Measurements from ENCODE around the gene TENM4.

Gene TENM4

DNA sequence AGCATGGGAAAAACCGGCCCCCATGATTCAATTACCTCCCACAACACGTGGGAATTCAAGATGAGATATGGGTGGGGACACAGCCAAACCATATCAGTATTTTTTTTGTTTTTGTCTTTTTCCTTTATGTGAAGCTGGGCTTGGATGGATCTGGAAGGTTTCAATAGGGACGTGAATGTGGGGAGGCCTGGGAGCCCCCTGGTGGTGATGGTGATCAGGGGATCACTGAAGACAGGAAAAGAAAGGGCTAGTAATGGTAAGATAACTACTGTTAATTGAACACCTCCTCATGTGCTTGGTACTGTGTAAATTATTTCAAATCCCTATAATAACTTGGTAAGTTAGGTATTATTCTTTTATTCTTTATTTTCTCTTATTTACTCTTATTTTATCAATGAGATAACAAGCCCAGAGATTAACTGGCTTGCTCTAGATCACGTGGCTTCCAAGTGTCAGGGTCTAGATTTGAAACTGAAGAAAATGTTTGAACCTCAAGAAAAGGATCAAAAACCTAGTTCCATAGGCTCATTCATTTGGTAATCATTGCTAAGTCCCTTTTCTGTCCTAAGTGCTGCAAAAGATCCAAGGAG is 364.2 kb downstream of the TENM4 start:
- no peak for FAIRE-seq

DNA sequence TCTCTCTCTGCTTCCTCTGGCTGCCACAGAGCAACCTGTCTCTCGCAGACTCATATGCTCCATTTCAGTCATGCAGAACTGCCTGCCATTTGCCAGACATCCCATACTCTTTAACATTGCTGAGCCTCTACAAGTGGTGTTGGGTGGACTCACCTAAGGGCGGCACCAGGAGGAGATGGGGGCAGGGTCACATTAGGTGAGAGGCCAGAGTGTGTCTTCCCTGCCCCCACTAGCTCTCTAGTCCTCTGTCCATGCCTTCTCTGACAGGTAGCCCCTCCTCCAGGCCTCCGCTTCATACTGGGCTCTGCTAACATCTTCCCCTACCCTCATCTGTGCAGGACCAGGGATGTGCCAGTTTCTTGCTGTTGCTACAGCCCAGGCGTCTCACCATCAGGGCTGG is 366.3 kb downstream of the TENM4 start:
- no peak for FAIRE-seq

DNA sequence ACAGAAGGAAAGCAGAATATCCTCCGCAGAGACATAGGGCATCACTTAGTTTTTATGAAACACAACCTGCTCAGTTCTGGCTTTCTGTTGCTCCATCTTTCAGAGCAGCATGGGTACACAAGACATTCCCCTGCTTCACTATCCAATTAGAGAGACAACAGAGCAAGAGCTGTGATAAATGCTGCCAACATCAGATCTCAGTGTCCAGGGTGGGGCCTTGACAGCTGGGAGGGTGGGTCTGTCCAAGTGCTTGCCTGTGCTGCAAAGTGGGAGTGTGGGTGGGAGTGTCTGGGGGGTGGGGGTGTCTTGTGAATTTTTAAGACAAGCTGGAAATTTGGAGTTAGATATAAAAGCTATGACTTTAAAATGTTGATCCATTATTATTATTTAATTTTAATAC is 369.6 kb downstream of the TENM4 start:
- FAIRE-seq: no peak

DNA sequence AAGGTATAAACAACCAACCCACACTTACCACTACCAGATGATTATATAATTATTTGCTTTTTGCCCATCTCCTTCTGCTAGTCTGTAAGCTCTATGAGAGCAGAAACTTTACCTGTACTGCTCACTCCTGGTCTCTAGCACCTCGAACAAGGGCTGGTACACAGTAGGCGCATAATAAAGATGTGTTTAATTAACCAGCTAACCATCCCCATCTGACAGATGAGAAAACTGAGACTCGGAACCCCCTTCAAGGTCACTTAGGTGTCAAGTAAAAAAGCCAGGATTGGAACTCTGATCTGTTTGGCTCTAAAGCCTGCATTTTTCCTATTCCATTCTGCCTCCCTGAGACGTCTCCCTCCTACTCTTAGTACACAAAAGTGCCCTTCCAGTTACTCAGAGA is 370.3 kb downstream of the TENM4 start:
- FAIRE-seq: no peak

DNA sequence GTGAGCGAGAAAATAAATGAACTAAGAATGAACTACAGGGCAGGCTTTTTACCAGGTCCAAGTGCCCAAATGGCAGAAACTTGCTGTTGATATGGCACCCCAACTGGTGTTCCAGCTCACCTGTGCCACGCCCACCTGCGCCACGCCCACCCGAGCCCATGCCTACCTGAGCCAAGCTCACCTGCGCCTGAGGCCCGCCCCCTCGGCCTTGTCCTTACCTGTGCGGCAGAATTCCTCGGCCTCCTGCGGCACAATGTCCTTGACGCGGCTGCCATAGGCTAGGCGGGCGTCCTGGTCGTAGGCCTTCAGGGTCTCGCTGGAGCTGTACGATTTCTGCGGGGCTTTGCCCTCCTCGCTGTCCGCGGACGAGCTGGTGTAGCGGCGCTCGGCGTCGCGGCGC is 371.3 kb downstream of the TENM4 start:
- FAIRE-seq: no peak

DNA sequence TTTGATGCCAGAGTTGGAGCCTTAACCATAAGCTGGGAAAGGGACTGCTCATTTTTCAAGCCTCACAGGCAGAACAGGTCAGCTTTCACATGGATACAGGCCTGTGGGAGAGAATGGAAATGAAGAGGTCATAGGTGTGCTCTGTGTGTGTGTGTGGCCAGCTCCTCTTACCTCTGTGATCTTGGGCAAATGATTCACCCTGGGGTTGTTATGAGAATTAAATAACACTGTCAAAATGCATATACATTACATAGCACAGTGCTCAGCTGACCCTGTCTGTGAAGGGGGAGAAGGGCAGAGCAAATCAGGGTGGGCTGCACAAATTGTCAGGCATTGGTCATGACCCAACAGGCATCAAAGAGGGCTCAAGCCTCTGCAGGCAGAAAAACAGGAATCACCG is 372.5 kb downstream of the TENM4 start:
- no peak for FAIRE-seq

DNA sequence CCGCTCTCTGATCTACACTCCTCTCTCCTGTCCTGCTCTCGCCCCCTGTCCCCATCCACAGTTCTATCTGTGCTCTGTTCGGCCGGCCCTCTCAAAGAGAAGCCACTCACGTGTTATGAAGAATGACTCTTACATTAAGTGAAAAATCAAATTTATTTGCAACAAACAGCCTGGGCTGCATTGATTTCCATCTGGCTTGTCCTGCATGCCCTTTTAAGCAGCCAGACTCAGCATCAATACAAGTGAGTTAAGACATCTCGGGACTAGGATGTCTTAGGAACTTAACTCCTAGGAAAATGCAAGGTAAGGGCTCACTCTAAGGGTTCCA is 373.5 kb downstream of the TENM4 start:
- no peak for FAIRE-seq

DNA sequence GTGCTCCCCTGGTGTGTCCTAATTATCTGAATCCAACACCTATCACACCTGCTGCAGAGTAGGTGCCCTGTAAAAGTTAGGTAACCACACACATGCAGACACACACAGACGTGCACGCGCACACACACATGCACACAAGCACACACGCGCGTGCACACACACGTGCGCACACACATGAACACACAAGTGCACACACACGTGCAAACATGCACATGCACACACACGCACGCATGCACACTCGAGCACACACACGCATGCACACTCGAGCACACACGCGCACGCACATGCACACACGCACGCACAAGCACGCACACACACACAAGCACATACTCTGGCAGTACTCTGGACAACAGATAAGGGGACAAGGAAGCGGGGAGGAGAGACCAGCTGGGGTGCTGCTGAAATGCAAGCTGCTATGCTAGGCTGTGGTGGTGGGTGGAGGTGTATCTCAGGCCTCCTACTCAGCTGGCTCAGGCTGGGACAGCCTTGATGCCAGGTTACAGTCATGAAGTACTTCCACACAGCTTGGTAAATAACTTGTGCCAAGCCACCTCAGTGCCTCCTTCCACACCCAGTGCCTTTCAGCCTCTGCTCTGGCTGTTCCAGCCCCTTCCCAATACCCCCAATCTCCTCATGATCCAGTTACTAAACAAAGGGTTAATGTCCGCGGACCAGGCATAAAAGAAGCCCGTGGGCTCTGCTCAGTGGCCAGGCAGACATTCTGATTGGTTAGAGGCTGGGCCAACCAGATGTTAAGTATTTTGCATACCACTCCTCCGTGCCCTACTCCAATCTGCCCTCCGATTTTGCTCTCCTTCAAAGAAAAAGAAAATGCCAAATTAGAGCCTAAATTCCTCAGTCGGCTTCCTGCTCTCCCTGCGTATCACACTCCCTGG is 374.1 kb downstream of the TENM4 start:
- no peak for FAIRE-seq

DNA sequence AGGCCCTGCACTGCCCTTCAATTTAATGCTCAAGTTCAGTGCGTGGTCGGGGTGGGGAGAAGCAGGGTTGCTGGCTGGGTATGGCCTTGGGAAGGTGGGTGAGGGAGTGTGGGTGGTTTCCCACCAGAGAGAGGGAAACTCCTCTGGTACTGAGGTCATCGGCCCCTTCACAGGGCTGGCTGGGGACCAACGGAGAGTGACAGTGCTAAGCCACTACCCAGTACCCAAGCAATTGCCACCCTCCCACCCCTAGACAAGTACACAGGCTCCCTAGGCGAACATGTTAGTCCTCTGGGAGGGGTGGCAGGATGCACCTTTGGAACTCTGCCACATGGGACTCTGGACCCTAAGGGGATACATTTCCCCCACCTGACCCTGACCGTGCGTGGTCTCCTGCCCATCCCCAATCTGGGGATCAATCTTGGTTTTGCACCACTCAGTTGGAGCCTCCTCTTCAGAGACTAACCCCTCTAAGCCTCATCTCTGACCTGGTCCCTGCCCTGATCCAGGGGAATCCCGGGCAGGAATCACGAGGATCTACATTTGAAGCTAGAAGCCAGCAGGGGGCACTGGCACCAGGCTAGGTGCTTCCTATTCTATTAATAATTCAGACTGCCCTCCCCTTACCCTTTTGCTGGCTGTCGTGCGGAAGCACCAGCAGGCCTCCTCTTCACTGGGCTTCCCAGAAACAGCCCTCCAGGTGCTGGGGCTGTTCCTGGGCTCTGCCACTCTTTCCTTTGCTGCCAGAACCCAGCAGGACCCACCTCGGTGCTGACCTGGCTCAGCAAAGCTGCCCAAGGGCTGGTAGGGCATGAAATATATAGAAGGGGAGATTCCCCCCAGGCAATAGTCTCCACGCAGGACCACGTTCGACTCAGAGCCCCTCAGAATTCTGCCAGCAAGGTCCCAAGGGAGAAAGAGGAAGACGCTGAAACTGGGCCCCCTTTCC is 377.7 kb downstream of the TENM4 start:
- FAIRE-seq: no peak

DNA sequence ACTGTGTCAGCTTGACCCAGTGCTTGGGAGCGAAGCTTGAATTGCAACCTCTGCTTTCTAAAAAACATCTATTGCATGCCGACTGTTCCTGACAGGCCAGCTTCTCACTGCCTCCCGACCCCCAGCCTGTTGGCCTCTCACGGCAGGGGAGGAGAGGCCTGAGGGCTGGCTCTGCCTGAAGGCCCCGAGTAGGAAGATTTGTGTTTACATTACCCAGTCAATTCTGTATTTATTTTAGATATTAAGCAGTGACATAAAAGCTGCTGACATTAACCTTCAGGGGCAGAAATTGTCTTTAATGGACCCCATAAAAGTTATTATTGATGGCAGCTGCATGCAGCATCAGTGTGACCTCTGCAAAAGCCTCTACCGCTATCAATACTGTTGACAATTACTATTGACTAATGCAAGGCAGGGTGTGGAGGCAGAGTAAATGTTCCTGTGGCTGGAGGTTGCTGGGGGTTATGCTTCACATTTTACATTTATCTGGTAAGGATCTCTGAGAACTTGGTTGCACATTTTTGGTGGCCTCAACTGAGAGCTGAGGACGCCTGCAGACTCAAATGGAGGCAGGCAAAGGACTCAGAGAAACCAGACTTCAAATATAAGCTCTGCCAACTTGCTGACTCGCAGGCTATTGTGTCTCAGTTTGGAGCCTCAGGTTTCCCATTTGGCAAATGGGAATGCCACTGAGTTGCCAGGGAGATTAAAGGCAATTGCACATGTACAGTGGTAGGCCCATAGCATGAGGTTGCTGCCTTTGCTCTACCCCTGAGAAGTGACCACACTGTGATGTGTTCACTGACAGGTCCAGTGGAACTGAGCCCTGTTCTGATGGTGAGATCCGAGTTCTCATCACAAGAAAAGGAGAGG is 380.5 kb downstream of the TENM4 start:
- no peak for FAIRE-seq

DNA sequence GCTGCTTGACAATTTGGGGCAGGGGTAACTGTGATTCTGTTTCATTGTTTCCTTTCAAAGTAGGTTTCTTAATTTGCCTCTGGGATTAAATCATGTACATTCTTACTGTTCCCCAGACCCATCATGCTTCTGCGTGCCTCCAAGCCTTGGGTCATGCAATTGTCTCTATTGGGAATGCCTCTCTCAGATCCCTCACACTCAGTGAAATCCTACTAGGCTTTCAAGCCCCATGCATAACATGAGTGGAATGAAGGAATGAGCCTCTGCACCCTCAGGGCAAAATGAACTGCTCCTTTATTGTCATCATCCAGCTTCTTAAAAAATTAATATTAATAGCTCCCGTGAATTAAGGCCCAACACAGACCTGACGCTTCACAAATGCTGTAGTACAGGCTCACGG is 381.7 kb downstream of the TENM4 start:
- no peak for FAIRE-seq

DNA sequence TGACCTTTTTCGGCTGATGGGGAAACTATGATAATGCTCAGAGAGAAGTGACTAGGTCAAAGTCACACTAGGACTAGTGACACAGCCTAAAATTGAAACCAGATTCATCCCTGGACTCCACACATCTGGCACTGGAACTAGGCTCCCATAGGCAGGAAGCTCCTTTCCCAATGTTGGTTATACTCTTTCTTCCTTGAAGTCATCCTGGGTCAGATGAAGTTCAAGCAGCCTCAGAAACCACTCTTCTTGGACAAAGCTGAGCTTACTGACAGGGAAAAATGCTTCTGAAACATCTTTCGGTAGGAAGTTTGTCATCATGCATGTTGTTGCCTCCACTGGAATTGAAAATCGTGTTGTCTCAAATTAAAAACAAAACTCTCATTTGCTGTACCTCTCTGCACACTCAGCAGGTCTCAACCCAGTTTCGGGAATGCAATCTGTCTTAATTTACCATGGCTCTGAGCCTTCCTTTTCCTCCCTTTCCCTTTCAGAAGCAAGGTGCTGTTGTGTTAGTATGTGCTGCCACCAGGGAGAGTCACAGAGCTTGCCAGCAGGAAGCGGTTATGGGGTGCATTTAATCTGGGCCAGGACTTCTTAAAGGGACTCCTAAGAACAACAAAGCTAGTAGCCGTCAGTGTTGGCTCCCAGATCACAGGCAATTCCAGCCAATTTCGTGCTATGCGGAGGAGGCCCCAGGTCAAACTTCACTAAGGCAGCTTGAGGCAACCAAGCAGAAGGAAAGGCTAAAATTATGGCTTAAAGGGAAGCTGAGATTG is 384.8 kb downstream of the TENM4 start:
- no peak for FAIRE-seq

DNA sequence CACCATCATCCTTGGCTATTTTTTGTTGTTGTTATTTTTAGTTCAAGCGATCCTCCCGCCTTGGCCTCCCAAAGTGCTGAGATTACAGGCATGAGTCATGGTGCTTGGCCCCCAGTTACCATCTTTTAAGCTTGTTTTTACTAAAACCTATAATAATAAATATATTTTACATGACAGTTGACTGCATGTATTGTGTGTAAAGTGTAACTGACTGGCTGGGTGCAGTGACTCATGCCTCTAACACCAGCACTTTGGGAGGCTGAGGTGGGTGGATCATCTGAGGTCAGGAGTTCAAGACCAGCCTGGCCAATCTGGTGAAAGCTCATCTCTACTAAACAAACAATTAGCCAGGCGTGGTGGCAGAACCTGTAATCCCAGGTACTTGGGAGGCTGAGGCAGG is 386.2 kb downstream of the TENM4 start:
- no peak for FAIRE-seq

DNA sequence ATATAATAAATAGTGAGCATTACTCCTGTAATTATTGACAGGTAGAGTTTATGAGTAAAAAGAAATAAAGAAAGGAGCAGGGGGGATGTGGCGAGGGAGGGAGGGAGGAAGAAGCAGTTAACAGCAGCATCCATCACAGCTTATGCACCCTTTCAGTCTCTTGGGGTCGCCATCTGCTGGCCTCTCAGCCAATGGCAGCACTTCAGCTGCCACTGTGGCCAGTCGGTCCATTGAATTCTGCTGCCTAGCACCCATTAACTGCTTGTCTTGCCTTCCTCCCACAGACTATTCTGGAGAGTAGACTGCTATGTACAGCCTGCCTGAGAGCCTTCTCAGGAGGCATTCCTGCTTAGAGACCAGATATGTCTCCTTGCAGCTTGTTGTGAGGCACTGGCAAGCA is 388.3 kb downstream of the TENM4 start:
- FAIRE-seq: peak; percentile 61

DNA sequence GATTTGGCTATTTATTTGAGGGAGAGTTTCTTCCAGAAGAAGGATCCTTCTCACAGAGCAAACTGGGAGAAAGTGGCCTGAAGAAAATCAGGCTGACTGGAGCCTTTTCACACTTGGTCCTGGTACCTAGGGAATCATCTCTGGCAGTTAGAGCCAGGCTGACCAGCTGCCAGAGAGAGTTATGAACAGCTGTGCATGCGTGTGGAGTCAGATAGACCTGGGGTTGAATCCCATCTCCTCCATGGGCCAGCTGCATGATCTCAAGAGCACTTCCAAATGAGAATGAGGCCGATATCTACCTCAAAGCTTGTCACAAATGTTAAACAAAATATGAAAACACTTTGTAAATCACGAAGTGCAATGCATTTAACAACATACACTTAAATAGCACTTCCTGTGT is 390.0 kb downstream of the TENM4 start:
- no peak for FAIRE-seq

DNA sequence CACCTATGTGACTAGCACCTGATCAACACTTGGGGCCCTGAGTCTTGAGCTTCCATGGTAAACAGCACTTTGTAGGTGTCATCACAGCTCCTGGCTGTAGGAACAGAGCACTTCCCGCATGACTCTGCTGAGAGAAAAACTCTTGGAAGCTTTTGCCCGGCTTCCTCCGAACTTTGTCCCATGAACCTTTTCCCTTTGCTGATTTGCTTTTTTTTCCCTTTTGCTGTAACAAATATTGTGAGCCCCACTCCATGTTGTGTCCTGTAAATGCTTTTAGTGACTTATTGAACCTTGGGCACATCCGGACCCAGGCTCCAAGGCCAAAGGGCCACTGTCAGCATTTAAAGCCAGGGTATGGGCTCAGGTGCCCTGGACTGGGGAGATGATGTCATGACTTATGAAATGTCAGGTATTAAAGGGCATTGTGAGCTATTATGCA is 391.1 kb downstream of the TENM4 start:
- no peak for FAIRE-seq

DNA sequence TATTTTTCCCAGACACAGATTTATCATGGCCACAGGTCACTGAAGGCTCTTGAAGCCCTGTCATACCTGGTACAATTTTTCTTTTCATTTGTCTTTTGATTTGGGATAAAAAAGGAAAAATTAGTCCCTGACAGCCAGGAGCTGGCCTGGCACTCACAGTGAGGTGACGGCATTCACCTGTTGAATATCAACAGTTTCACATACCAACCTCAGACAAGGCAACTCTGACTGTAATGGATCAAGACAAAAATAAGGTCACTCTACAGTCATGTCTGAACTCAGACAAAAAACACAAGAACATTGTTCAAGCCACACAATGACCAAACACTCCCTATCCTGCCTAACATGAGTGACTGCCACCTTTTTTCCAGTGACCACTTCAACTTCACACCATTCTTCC is 392.9 kb downstream of the TENM4 start:
- FAIRE-seq: no peak

DNA sequence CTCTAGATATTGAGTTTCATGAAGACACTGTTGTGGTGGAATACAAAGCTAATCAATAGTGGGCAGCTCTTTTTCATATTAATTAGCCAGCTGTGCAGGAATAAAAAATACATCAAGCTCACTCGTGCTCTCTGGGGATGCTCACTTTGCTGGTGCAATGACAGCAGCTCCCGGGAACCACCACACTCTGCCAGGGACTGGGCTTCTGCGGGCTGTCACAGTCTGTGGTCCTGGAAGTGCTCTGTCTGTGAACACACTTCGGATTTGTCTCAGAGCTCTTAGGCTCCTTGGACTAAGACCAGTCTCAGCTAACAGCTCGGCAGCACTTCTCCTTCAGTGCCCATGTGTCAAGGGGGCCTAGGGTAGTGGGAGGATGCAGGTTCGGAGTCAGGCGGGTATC is 393.5 kb downstream of the TENM4 start:
- no peak for FAIRE-seq

DNA sequence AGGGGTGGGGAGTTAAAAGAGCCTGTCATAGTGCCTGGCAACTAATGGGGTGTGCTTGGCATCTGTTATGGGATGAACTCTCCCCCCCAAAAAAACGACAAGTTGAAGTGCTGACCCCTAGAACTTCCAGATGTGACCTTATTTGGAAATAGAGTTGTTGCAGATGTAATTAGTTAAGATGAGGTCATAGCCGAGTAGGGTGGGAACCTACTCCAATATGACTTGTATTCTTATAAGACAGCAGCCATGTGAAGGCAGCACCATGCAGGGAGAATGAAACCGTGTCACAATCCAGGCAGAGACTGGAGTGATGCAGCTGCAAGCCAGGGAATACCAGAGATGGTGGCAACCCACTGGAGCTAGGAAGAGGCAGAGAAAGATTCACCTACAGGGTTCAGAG is 394.5 kb downstream of the TENM4 start:
- no peak for FAIRE-seq

DNA sequence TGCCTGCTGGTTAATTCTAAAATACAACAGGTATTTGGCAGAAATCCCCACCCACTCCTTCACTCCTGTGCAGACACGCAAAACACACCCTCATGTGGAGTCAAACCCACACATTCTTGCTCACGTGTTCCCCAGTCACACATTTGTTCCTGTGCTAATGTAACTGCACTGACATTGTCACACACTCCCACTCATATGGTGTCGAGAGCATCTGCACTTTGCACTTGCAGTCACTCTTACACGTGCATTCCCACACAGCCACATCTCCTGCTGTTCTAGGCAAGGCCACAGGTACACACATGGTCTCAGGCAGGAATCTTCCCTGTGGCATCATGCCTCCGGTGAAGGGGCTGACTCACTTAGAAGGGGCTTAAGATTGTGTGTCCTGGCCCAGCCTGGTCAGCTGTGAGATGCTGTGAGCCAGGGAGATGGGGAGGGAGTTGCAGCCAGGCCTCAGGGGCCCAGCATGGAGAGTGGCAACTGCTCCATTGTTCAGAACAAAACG is 395.0 kb downstream of the TENM4 start:
- FAIRE-seq: no peak

DNA sequence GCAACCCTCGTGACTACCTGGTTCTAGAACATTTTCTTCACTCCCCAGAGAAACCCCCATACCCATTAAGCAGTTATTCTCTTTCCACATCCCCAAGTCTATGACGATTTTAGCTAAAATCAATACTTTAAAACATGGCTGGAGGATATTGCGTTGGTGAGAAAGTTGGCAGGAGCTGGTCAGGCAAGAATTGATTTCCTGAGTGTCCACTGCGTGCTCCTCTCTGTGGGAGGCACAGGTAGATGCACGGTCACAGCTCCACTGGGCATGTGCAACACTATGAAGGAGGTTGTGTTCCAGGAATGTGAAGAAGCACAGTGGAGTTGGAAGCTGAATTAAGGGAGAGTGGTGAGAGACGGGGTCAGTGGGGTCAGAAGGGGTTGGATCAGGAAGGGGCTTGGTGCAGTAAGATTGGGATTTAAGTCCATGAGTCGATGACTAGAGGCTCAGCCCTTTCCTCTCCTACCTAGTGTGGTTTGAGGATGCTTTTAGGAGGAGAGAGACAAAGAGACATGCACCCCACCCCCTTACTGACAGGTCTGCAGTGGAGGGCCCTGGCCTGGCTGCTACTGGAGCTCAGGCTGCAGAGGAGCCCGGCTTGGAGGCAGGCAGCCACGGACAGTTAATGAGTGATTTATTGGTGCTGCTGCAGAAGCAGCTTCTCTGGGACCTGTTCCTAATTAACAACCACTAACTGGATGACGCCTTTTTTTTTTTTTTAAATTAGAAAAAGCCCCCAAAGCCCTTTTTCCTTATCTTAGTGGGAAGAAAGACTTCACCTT is 395.6 kb downstream of the TENM4 start:
- FAIRE-seq: no peak
